ENCODE measurements around the gene PHACTR1.

DNA sequence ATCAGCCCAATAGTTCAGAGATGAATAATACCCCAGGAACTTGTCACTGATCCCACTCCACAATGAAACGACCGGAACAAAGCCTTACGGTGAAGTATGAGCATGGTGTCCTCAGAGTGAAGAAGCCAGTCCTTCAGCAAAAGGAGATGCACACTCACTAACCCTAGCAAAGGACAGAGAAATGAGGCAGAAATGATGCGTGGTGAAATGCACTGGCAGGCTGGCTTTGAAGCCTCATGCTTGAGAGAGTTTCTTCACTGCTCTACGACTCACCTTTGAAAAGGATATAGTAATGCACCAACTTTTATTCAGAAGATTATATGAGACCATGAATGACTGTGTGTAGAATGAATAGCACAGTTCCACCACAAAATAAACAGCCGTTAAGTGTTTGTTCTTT is 74.8 kb downstream of the PHACTR1 start:
- TF ChIP-seq EZH2 (IDR thresholded peaks at IDR 0.05; ENCODE audit: low read length, missing control alignments) = no peak
- TF ChIP-seq, protein P1, sequence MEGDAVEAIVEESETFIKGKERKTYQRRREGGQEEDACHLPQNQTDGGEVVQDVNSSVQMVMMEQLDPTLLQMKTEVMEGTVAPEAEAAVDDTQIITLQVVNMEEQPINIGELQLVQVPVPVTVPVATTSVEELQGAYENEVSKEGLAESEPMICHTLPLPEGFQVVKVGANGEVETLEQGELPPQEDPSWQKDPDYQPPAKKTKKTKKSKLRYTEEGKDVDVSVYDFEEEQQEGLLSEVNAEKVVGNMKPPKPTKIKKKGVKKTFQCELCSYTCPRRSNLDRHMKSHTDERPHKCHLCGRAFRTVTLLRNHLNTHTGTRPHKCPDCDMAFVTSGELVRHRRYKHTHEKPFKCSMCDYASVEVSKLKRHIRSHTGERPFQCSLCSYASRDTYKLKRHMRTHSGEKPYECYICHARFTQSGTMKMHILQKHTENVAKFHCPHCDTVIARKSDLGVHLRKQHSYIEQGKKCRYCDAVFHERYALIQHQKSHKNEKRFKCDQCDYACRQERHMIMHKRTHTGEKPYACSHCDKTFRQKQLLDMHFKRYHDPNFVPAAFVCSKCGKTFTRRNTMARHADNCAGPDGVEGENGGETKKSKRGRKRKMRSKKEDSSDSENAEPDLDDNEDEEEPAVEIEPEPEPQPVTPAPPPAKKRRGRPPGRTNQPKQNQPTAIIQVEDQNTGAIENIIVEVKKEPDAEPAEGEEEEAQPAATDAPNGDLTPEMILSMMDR (conservative IDR thresholded peaks at IDR 0.05 in 1 of 2, IDR thresholded peaks at IDR 0.05 in 1 of 2; ENCODE audit: low read depth in 1 of 2, low read length in 2 of 2) = no peak

Data from fibroblast of lung (primary cell).